Dermis blood vessel endothelial cell (primary cell): ENCODE measurements around the gene MDN1. TPM values are rescaled to one million over a fixed set of nuclear protein-coding genes. Genes with fewer than 3 reads are reported as not detected.
A peak's percentile ranks its signal among the peaks of the same experiment; 100 is the strongest.
"Not testable (repeated sequence)": the region's sequence is repeated elsewhere in the genome, so short reads cannot be mapped to it uniquely, and the experiment has no call there.

Experiments used
- DNase-seq: peaks from one replicate; pipeline ENCODE4 v3.0.0; 2010
- total RNA-seq: library from RNA; depleted of rRNA; stranded (reverse); fragments of >200 nt; gene quantifications from 2 replicates; pipeline ENCODE4 v1.2.3, GENCODE V29; 2014

The MDN1 gene
- total RNA-seq, 1 donor from 2014 or later, result 28.2 TPM

- DNase-seq, result no peak
Observed at GRCh38 chr6:89750338-89750737, 69.3 kb downstream of the MDN1 start.

DNA sequence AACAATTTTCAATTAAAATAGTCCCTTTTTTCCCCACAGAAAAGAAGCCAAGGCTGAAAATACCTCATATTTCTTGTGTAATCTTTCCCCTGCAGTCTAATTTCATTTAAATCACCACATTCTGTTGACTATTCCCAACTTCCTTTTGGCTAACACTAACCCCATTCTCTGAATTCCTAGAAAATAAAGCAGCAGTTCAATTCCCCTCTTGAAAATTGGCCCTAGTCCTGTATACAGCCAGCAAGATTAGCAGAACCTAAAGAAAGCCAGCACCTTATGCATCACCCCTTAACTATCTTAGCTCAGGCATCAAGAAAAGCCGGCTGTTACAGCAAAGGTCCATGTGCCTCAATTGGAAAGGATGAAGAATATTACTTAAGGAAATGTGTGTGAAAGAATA lies 69.7 kb downstream of the MDN1 start:
- no peak for DNase-seq

DNA sequence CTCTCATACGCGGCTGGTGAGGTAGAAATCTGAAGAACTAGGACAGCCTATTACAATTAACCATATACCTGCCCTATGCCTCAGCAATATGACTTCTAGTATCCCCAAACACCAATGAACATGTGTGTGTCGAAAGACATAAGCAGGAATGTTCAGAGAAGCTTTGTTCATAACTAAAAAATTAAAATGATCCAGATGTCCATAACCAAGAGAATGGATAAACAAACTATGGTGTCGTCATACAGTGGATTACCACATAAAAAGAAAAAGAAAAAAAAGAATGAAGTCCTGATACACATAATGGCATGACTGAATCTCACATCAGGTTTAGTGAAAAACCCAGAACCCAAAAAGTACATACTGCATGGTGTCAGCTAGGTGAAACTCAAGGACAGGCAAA lies 73.9 kb downstream of the MDN1 start:
- no peak for DNase-seq

GRCh38 chr6:89745096-89745495 lies 74.5 kb downstream of the MDN1 start:
- no peak for DNase-seq

DNA sequence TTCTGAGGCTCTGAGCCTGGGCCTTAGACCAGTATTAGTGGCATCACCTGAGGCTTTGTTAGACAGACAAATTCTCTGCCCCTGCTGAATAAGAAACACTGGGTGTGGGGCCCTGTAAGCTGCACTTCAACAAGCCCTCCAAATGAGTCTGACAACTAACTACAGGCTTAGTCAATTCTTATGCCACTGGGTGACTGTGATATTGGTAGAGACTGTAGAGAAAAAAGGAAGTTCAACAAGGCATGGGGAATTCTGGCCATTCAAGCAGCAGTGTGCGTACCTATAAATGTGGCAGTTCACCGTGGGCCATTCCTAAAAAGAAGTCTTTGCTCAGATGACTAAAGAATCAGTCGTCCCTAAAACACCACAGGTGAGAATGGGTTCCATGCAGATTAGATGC lies 82.7 kb downstream of the MDN1 start:
- DNase-seq, result no peak

DNA sequence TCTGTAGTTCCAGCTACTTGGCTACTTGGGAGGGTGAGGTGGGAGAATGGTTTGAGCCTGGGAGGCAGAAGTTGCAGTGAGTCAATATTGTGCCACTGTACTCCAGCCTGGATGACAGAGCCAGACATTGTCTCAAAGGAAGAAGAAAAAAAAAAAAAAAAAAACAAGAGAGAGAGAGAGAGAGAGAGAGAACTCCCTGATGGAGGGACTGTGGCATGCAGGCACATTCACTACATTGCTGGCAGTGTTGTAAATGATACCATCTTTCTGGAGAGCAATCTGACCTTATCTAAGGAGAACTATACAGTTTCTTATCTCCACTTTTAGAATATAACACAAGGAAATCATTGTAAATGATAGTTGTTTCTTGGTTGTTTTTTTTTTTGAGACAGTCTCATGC lies 85.1 kb downstream of the MDN1 start:
- DNase-seq, result peak; percentile 4

DNA sequence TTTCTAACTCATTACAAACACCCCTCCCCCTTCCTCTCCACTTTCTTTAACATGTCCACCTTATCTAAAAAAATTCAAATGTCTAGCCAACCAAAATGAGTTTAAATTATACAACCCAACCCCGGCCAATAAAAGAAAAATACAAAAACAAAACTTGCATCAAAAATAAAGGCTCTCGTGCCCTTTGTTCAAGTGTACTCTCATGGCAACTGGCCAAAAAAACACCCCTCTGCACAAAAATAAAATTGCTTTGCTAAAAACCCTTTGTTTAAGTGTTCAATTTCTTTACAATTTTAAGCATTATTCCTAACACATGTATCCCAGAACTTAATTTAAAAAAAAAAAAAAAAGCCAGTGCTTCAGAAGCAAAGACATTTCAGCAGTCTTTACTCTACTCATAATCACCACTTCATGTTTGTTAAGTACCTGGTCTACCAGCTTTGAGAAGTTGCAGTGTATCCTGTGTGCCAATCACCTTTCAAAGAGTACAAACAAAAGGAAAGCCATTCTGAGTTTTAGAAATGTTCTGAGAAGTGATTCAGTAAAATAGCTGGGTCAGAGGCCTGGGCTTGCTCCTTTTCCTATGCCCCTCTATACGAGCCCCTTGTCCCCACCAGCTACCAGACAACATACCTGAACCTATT lies 87.5 kb downstream of the MDN1 start:
- DNase-seq, result no peak

DNA sequence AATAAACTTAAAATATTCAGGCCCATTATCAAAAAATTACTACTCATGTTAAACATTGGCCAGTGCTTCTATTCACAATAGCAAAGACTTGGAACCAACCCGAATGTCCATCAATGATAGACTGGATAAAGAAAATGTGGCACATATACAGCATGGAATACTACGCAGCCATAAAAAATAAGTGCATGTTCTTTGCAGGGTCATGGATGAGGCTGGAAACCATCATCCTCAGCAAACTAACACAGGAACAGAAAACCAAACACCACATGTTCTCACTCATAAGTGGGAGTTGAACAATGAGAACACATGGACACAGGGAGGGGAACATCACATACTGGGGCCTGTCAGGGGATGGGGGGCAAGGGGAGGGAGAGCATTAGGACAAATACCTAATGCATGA lies 88.3 kb downstream of the MDN1 start:
- not testable (repeated sequence) for DNase-seq

- DNase-seq, result no peak
Observed at GRCh38 chr6:89729818-89730217, 89.8 kb downstream of the MDN1 start.

GRCh38 chr6:89727501-89727900 lies 92.1 kb downstream of the MDN1 start:
- no peak for DNase-seq

DNA sequence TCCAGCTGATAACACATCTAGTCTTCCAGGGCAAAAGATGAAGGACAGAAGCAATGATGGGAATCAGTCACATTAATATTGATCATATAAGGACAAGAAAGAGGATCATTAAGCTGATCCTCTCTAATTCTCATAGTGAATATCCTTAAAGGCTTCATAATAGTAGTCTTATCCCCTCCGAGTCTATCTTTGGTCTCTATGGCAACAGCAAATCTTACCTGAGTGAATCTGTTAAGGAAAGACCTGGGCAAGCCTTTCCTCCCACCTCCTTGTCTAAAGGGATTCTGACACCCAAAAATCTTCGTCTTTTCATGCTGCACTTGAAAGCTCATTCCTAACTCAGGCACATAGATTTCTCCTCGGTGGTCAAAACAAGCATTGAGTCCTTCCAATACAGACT lies 94.6 kb downstream of the MDN1 start:
- DNase-seq, result no peak

DNA sequence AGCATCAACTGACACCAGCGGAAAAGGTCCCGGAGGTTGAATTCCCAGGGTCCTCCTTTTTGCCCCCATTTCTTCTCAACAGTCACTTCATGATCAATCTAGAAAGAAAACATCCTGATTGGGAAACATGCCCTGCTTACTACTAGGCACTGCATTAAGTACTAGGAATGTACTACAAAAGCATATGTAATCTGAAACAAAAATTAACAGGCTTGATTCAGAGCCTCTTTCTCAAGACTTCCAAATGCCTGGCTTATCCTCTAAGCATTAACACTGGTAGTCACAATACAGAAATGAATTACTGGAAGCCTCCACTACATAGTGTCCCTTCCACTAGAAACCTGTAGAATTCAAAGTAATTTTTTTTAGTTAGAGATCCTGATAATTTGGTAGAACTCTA lies 96.5 kb downstream of the MDN1 start:
- DNase-seq, result no peak

DNA sequence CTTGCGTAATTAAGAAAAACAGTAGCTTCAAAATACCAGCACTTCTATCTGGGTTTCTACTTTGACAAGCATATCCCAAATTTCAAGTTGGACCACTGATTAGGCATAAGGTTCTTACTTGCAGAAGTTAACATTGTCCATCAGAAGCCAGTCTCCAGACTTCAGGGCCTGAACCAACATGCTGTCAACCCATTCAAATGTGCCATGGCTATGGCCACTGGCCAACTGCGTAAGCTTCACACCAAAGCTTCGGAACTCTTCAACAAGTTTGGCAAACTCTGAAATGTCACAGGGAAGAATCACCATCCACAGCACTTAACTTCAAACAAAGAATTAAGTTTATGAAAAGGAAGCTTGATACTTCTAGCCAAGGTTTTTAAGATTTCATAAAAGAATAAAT lies 103.1 kb downstream of the MDN1 start:
- no peak for DNase-seq

GRCh38 chr6:89711801-89712200 lies 107.8 kb downstream of the MDN1 start:
- DNase-seq, result no peak

- DNase-seq, result no peak
Observed at GRCh38 chr6:89708316-89708715, 111.3 kb downstream of the MDN1 start.

DNA sequence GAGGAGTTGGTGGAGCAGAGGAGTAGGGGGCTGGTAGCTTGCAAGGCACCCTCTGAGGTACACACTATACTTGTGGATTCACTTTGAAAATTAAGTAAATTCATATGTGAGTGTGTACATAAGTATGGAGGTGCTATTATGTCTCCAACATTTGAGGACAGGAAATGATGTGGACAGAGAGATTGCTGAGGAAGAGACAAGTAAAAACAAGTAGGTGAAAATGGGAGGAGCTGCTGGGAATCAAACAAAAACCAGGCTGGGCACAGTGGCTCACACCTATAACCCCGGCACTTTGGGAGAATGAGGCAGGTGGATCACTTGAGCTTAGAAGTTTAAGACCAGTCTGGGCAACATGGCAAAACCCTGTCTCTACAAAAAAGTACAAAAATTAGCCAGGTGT lies 111.8 kb downstream of the MDN1 start:
- no peak for DNase-seq

DNA sequence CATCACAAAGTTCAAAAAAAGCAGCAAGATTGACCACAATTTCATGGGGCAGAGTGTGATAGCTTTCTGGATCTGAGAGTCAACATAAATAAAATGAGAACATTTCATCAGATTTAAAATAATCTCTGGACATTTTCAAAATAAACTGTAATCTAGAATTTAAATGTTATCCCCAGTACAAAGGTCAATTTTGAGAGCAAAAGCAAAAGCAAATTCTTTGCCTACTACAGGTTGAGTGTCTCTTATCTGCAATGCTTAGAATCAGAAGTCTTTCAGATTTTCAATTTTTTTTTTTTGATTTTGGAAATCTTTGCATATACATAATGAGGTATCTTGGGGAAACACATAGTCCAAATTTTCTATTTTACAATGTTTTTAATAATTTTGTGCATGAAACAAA lies 113.5 kb downstream of the MDN1 start:
- DNase-seq, result no peak

DNA sequence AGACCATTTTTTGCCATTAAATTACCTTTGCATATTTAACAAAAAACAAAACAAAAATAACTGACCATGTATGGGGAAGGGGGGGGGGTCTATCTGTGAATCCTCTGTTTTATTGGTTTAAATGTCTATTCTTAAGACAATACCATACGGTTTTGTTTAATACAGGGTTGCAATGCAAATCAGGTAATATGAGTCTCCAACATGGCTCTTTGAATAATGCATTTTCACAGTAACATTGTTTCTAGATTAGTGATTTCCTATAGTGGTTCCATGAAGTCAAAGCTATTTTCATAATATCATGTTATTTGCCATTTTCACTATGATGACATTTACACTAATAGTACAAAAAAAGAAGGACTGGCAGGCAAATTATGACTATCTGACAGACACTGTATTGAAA lies 116.3 kb downstream of the MDN1 start:
- no peak for DNase-seq

- DNase-seq, result no peak
Observed at GRCh38 chr6:89702349-89702748, 117.2 kb downstream of the MDN1 start.

- no peak for DNase-seq
Observed at GRCh38 chr6:89695667-89696066, 123.9 kb downstream of the MDN1 start.

DNA sequence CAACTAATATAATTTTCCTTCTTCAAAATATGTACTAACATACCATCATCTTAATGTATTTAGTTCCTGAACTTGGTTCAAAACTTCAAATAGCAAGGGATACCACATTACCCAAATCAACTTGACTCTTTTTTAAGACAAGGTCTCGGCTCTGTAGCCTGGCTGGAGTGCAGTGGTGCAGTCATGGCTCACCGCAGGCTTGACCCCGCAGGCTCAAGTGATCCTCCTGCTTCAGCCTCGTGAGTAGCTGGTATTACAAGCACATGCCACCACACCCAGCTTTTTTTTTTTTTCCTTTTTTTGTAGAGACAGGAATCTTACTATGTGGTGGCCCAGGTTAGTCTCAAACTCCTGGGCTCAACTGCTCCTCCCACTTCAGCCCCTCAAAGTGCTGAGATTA lies 125.2 kb downstream of the MDN1 start:
- no peak for DNase-seq

DNA sequence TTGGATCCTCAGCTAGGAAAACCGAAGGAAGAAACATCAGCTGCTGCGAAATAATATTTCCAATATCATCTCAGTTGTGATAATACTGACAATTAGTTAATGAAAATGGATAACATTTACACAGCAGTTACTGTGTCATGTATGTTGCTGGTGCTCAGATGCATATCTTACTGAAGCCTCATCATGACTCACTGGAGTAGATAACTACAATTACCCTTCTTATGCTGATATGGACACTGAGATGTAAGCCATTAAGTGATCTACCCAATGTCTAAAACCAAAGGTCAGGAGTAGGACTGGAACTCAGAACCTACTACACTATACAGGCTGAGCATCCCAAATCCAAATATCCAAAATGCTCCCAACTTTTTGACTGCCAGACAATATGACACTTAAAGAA lies 126.4 kb downstream of the MDN1 start:
- DNase-seq, result no peak

GRCh38 chr6:89692256-89692655 lies 127.3 kb downstream of the MDN1 start:
- DNase-seq, result no peak

- no peak for DNase-seq
Observed at GRCh38 chr6:89690944-89691324, 128.7 kb downstream of the MDN1 start.

DNA sequence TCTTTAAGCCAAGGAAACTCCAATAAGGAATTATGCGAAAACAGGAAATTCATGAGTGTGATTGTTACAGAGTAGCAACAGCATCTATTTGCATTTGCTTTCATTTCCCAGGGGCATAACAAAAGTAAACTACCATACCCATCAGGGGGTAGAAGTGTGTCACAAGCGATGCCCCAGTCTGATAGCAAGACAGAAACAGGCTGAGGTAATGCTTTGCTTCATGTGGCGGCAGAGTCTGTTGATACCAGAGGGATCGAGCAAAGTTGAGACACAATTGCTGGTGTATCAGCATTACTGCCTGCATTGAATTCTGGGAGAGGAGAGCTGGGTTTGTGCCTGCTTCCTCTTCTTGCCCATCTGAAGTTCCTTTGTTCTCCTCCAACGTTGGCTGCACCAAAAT lies 129.9 kb downstream of the MDN1 start:
- peak; percentile 30 for DNase-seq

DNA sequence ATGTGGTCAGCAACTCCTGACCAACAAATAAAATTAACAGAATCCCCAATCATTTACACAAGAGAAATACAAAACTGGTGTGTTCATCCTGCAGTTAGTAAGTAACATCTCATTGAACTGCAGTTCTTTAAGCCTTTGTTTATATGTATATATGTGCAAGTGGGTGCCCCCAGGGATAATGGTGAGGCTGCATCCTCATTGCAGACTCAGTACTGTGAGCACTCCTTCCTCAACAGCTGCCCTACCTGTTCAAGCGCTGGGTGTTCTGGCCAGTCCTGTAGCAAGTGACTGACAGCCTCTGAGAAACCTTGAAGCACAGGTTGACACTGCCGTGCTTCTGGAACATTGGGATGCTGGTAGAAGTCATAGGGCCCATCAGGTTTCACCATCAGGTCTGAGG lies 131.3 kb downstream of the MDN1 start:
- DNase-seq, result no peak
